Ovary (tissue), 9 donors: ENCODE measurements around the gene APPL2. TPM values are rescaled to one million over a fixed set of nuclear protein-coding genes. Genes with fewer than 3 reads are reported as not detected.

Experiments used
- DNase-seq, 5 donors: peaks; one replicate each; pipeline ENCODE4 v3.0.0-alpha.2; 2019 to 2020
- H3K27ac ChIP-seq, 2 donors: fragments of 200-600 bp; one replicate each; pipeline versions ENCODE4 v1.5.1 to v1.8.0; 2019 to 2022
- H3K27me3 ChIP-seq: fragments of 200-600 bp; one replicate; pipeline ENCODE4 v1.8.0; 2022
- H3K36me3 ChIP-seq: fragments of 200-600 bp; sonication (generic); one replicate; pipeline ENCODE4 v1.5.1; 2019
- H3K4me1 ChIP-seq: one replicate; pipeline ENCODE4 v1.8.1; 2013; ENCODE audit warnings: mild to moderate bottlenecking, moderate library complexity; ENCODE audit not compliant: insufficient read depth
- H3K4me3 ChIP-seq: fragments of 200-600 bp; sonication (generic); one replicate; pipeline ENCODE4 v1.5.1; 2017
- H3K9me3 ChIP-seq, 2 donors: fragments of 200-600 bp in 1 of 2; sonication (generic) in 1 of 2; one replicate each; pipeline versions ENCODE4 v1.5.1 to v1.8.1; 2013 to 2019; ENCODE audit warnings: mild to moderate bottlenecking in 1 of 2, moderate library complexity in 1 of 2
- CTCF ChIP-seq, 3 donors: fragments of 450-650 bp in 2 of 3; fragments of 200-600 bp in 1 of 3; IDR thresholded peaks; one replicate each; pipeline versions ENCODE4 v1.5.1 to v1.8.0; 2016 to 2022; ENCODE audit warnings: antibody characterized with exemption in 3 of 3, mild to moderate bottlenecking in 1 of 3
- EP300 ChIP-seq: sonication (generic); formaldehyde crosslinking; IDR thresholded peaks from one replicate; pipeline ENCODE4 v1.6.1; 2017; ENCODE audit warnings: antibody characterized with exemption
- POLR2A ChIP-seq: fragments of 450-650 bp; IDR thresholded peaks from one replicate; pipeline ENCODE4 v1.6.1; 2017; ENCODE audit warnings: antibody characterized with exemption, mild to moderate bottlenecking, moderate library complexity
- WGBS, 3 donors: extraction: QIAGEN DNeasy Blood & Tissue Kit in 1 of 3; methylation state at CpG; one replicate each; pipeline versions ENCODE4 v1.1.5 to v1.1.7; 2013 to 2017; 5-methylcytosine and 5-hydroxymethylcytosine counted together
- intact Hi-C, 4 donors: fragments of 100-400 bp; cut with DNase I; formaldehyde crosslinking; loops; one replicate each; pipeline versions ENCODE4 v1.11.0 to v1.15.1; 2022 to 2023
- polyA plus RNA-seq, 2 donors: library from polyadenylated mRNA; stranded (reverse); fragments of 200-250 nt in 1 of 2; fragments of 350-450 nt in 1 of 2; fragmentation: Illumina TruSeq in 1 of 2; extraction: RNeasy Lipid Tissue Mini Kit (QIAGEN cat#74804) in 1 of 2; gene quantifications; one replicate each; pipeline ENCODE4 v1.2.3, GENCODE V29; 2013 to 2014
- total RNA-seq, 7 donors: library from RNA; depleted of rRNA in 2 of 7; stranded (reverse); fragments of >200 nt in 2 of 7; fragmentation: NEBNext Ultra II Directional in 3 of 7; extraction: Animal tissue kit (Norgen Biotek cat#: 25700) in 3 of 7; gene quantifications; one replicate each; pipeline versions ENCODE4 v1.1.0 to v1.2.4, GENCODE V29; 2016 to 2023
- donor health status: DM: no; HTN: no; CAD: no; lungs with moderate emphysema.
- donor health status: DM: no; HTN: no; CAD: no.
- donor health status: Bipolar disorder and iron deficiency.
- donor health status: DM: yes; HTN: yes; CAD: no.
- donor health status: DM: no; HTN: no; CAD: no.
- donor health status: DM: yes; HTN: yes; CAD: no.

APPL2 gene
- total and polyA plus RNA-seq, 9 donors, result 27.4 to 66.2 (median 36.2) TPM

- WGBS, 3 donors, result 45 to 67% (median 51%) methylated on average over 1 of the region's 1 CpG
- Histone ChIP-seq H3K9me3 (no peaks in the 10 kb centered on the region), H3K27ac (no peak overlapping the region), H3K4me3 (no peak overlapping the region), H3K4me1 (no peaks in the 10 kb centered on the region), H3K27me3 (no peaks in the 10 kb centered on the region), H3K36me3 (no peaks in the 10 kb centered on the region)
- intact Hi-C loops, result no loop called here
- DNase-seq, result no peak
- TF ChIP-seq POLR2A (no peak), EP300 (no peak)
Observed at GRCh38 chr12:105166736-105167135, 69.2 kb downstream of the APPL2 start.

- Histone ChIP-seq H3K36me3 (no peaks in the 10 kb centered on the region), H3K27ac (no peak overlapping the region), H3K4me3 (no peak overlapping the region), H3K27me3 (no peaks in the 10 kb centered on the region), H3K4me1 (no peaks in the 10 kb centered on the region), H3K9me3 (no peaks in the 10 kb centered on the region)
- WGBS, 3 donors, result 88 to 91% (median 89%) methylated on average over 2 of the region's 2 CpGs
- intact Hi-C loops, result no loop called here
- no peak for TF ChIP-seq CTCF (IDR thresholded peaks at IDR 0.05)
- no peak for TF ChIP-seq EP300
- no peak for TF ChIP-seq POLR2A
- no peak for DNase-seq
Observed at GRCh38 chr12:105164068-105164467, 71.9 kb downstream of the APPL2 start.

GRCh38 chr12:105162174-105162573, 73.8 kb downstream of the APPL2 start:
- intact Hi-C loops, result no loop called here
- 84 to 91% (median 89%) methylated on average over 3 of the region's 3 CpGs for WGBS, 3 donors
- no peak overlapping the region for H3K27ac ChIP-seq
- no peaks in the 10 kb centered on the region for H3K36me3 ChIP-seq
- H3K27me3 ChIP-seq, result no peaks in the 10 kb centered on the region
- TF ChIP-seq CTCF (IDR thresholded peaks at IDR 0.05) (no peak), EP300 (no peak), POLR2A (no peak)
- H3K4me3 ChIP-seq, result no peak overlapping the region
- H3K4me1 ChIP-seq, result no peaks in the 10 kb centered on the region
- DNase-seq, result no peak
- no peaks in the 10 kb centered on the region for H3K9me3 ChIP-seq

GRCh38 chr12:105158876-105159275, 77.1 kb downstream of the APPL2 start:
- DNase-seq, result no peak
- Histone ChIP-seq H3K36me3 (no peaks in the 10 kb centered on the region), H3K9me3 (no peaks in the 10 kb centered on the region), H3K27me3 (no peaks in the 10 kb centered on the region), H3K27ac (no peak overlapping the region), H3K4me1 (no peaks in the 10 kb centered on the region), H3K4me3 (no peak overlapping the region)
- intact Hi-C loops, result no loop called here
- no peak for TF ChIP-seq CTCF (IDR thresholded peaks at IDR 0.05)
- TF ChIP-seq POLR2A, result no peak
- TF ChIP-seq EP300, result no peak
- 93 to 95% (median 95%) methylated on average over 2 of the region's 2 CpGs for WGBS, 3 donors

GRCh38 chr12:105157606-105158005, 78.4 kb downstream of the APPL2 start:
- Histone ChIP-seq H3K4me3 (no peak overlapping the region), H3K27me3 (no peaks in the 10 kb centered on the region), H3K4me1 (no peaks in the 10 kb centered on the region), H3K36me3 (no peaks in the 10 kb centered on the region), H3K9me3 (no peaks in the 10 kb centered on the region), H3K27ac (no peak overlapping the region)
- DNase-seq, result no peak
- 94 to 97% (median 96%) methylated on average over 3 of the region's 3 CpGs for WGBS, 3 donors
- no peak for TF ChIP-seq EP300
- TF ChIP-seq CTCF (IDR thresholded peaks at IDR 0.05), result no peak
- no peak for TF ChIP-seq POLR2A
- intact Hi-C loops, result no loop called here
